Nephron (organoid): Measurements from ENCODE around the gene ZCCHC4.
A peak's percentile ranks its signal among the peaks of the same experiment; 100 is the strongest.
"Not testable (repeated sequence)": the region's sequence is repeated elsewhere in the genome, so short reads cannot be mapped to it uniquely, and the experiment has no call there.

Experiments used
- H3K27ac Mint-ChIP-seq, 3 experiments: 2 replicates each; pipeline ENCODE4 v1.8.0; 2020; ENCODE audit warnings: mixed read lengths in 3 of 3, mild to moderate bottlenecking in 2 of 3, moderate library complexity in 1 of 3
- H3K27me3 Mint-ChIP-seq: 2 replicates; pipeline ENCODE4 v1.8.0; 2021; ENCODE audit warnings: low read depth, mild to moderate bottlenecking, moderate library complexity, mixed read lengths
- H3K36me3 Mint-ChIP-seq: 2 replicates; pipeline ENCODE4 v1.8.0; 2020; ENCODE audit warnings: low read depth, mixed read lengths
- H3K4me1 Mint-ChIP-seq: 2 replicates; pipeline ENCODE4 v1.8.0; 2020; ENCODE audit warnings: mixed read lengths
- H3K4me3 Mint-ChIP-seq, 3 experiments: 2 replicates each; pipeline ENCODE4 v1.8.0; 2020; ENCODE audit warnings: mild to moderate bottlenecking in 3 of 3, mixed read lengths in 3 of 3, moderate library complexity in 2 of 3
- H3K9me3 Mint-ChIP-seq: 2 replicates; pipeline ENCODE4 v1.8.0; 2020; ENCODE audit warnings: mixed read lengths
- CTCF ChIP-seq, 3 experiments: fragments of 200-600 bp; sonication (generic); IDR thresholded peaks; one replicate each; pipeline ENCODE4 v1.5.0; 2021; ENCODE audit warnings: antibody characterized with exemption in 3 of 3; ENCODE audit not compliant: unreplicated experiment in 3 of 3

The ZCCHC4 gene

GRCh38 chr4:25370242-25370641 lies 57.7 kb downstream of the ZCCHC4 start:
- no peak for TF ChIP-seq CTCF (IDR thresholded peaks at IDR 0.05; ENCODE audit: unreplicated experiment in 3 of 3)
- Mint-ChIP-seq H3K36me3 (no peaks in the 10 kb centered on the region), H3K4me1 (no peaks in the 10 kb centered on the region), H3K9me3 (no peaks in the 10 kb centered on the region), H3K27ac (no peak overlapping the region), H3K4me3 (no peak overlapping the region), H3K27me3 (no peaks in the 10 kb centered on the region)

GRCh38 chr4:25372549-25372948 lies 60.0 kb downstream of the ZCCHC4 start:
- H3K9me3 Mint-ChIP-seq, H3K27me3 Mint-ChIP-seq, H3K4me3 Mint-ChIP-seq, H3K36me3 Mint-ChIP-seq, H3K4me1 Mint-ChIP-seq: not testable (repeated sequence)
- peak overlapping the region in 1 of 3 experiments; percentile 58 for H3K27ac Mint-ChIP-seq

GRCh38 chr4:25376754-25377571 lies 64.4 kb downstream of the ZCCHC4 start, which contains the start of gene ANAPC4:
Gene ANAPC4, plus strand, starts transcription at chr4:25377263. Its CDS starts 165 bp downstream, at chr4:25377428.
- H3K4me1 Mint-ChIP-seq: no peaks in the 10 kb centered on the region
- H3K9me3 Mint-ChIP-seq: no peaks in the 10 kb centered on the region
- peak in 1 of 3 experiments; percentile 8 for TF ChIP-seq CTCF (IDR thresholded peaks at IDR 0.05; ENCODE audit: unreplicated experiment in 3 of 3)
- peaks cover 12% of the 10 kb centered on the region for H3K36me3 Mint-ChIP-seq
- H3K4me3 Mint-ChIP-seq: no peak within 1 kb of the TSS
- H3K27ac Mint-ChIP-seq: peak within 1 kb of the TSS; percentile 49 to 87 (median 86)
- H3K27me3 Mint-ChIP-seq: no peaks in the 10 kb centered on the region

- peaks cover 19% of the 10 kb centered on the region for H3K36me3 Mint-ChIP-seq
- no peaks in the 10 kb centered on the region for H3K9me3 Mint-ChIP-seq
- H3K4me3 Mint-ChIP-seq: no peak overlapping the region
- peak overlapping the region; percentile 49 to 87 (median 86) for H3K27ac Mint-ChIP-seq
- no peaks in the 10 kb centered on the region for H3K4me1 Mint-ChIP-seq
- H3K27me3 Mint-ChIP-seq: no peaks in the 10 kb centered on the region
- TF ChIP-seq CTCF (IDR thresholded peaks at IDR 0.05; ENCODE audit: unreplicated experiment in 3 of 3): no peak
Measured at GRCh38 chr4:25377572-25378436, 65.2 kb downstream of the ZCCHC4 start.

- Mint-ChIP-seq H3K9me3 (no peaks in the 10 kb centered on the region), H3K36me3 (peaks cover 23% of the 10 kb centered on the region), H3K27me3 (no peaks in the 10 kb centered on the region), H3K4me3 (no peak overlapping the region), H3K27ac (no peak overlapping the region), H3K4me1 (no peaks in the 10 kb centered on the region)
- no peak for TF ChIP-seq CTCF (IDR thresholded peaks at IDR 0.05; ENCODE audit: unreplicated experiment in 3 of 3)
Measured at GRCh38 chr4:25378437-25378743, 65.8 kb downstream of the ZCCHC4 start.

GRCh38 chr4:25379591-25379990 lies 67.0 kb downstream of the ZCCHC4 start:
- Mint-ChIP-seq H3K27me3 (no peaks in the 10 kb centered on the region), H3K4me1 (no peaks in the 10 kb centered on the region), H3K36me3 (peaks cover 31% of the 10 kb centered on the region), H3K27ac (no peak overlapping the region), H3K4me3 (no peak overlapping the region), H3K9me3 (no peaks in the 10 kb centered on the region)
- no peak for TF ChIP-seq CTCF (IDR thresholded peaks at IDR 0.05; ENCODE audit: unreplicated experiment in 3 of 3)
